Mucosa of gallbladder (tissue), 1 donor: ENCODE data around the gene INSC. TPM values are rescaled to one million over a fixed set of nuclear protein-coding genes. Genes with fewer than 3 reads are reported as not detected.

Experiments used
- DNase-seq: peaks from one replicate; pipeline ENCODE4 v3.0.0-alpha.2; 2020; ENCODE audit warnings: low spot score
- total RNA-seq: library from RNA; stranded (reverse); gene quantifications from one replicate; pipeline ENCODE4 v1.2.1, GENCODE V29; 2021
- donor health status: DM: no; HTN: no; CAD: no.

The INSC gene
- total RNA-seq, 1 donor from 2014 or later: 1.2 TPM

- DNase-seq: no peak
Observed at GRCh38 chr11:15148169-15148568, 33.4 kb downstream of the INSC start.

GRCh38 chr11:15149050-15149449 is 34.3 kb downstream of the INSC start:
- DNase-seq: no peak

GRCh38 chr11:15150507-15150906 is 35.8 kb downstream of the INSC start:
- DNase-seq: no peak

GRCh38 chr11:15153231-15153630 is 38.5 kb downstream of the INSC start:
- no peak for DNase-seq

- DNase-seq: no peak
Observed at GRCh38 chr11:15157181-15157580, 42.5 kb downstream of the INSC start.

- no peak for DNase-seq
Observed at GRCh38 chr11:15157606-15158137, 42.9 kb downstream of the INSC start.

- no peak for DNase-seq
Observed at GRCh38 chr11:15158351-15159015, 43.8 kb downstream of the INSC start.

GRCh38 chr11:15159085-15159484 is 44.4 kb downstream of the INSC start:
- DNase-seq: no peak

- no peak for DNase-seq
Observed at GRCh38 chr11:15161790-15162189, 47.1 kb downstream of the INSC start.

- no peak for DNase-seq
Observed at GRCh38 chr11:15163136-15163535, 48.4 kb downstream of the INSC start.

GRCh38 chr11:15166204-15166603 is 51.5 kb downstream of the INSC start:
- no peak for DNase-seq

GRCh38 chr11:15169815-15170551 is 55.3 kb downstream of the INSC start:
- DNase-seq: no peak

- no peak for DNase-seq
Observed at GRCh38 chr11:15170698-15171097, 56.0 kb downstream of the INSC start.

- DNase-seq: no peak
Observed at GRCh38 chr11:15171956-15172355, 57.2 kb downstream of the INSC start.

GRCh38 chr11:15175831-15176230 is 61.1 kb downstream of the INSC start:
- DNase-seq: no peak

GRCh38 chr11:15176646-15177163 is 62.0 kb downstream of the INSC start:
- no peak for DNase-seq

GRCh38 chr11:15177491-15177890 is 62.8 kb downstream of the INSC start:
- no peak for DNase-seq

GRCh38 chr11:15178214-15178613 is 63.5 kb downstream of the INSC start:
- DNase-seq: no peak

GRCh38 chr11:15179167-15179566 is 64.4 kb downstream of the INSC start:
- no peak for DNase-seq

GRCh38 chr11:15180212-15180792 is 65.6 kb downstream of the INSC start:
- no peak for DNase-seq

- DNase-seq: no peak
Observed at GRCh38 chr11:15182372-15182771, 67.6 kb downstream of the INSC start.

GRCh38 chr11:15185021-15185420 is 70.3 kb downstream of the INSC start:
- no peak for DNase-seq

- no peak for DNase-seq
Observed at GRCh38 chr11:15186146-15186545, 71.4 kb downstream of the INSC start.
